Smooth muscle cell (in vitro differentiated cells): ENCODE results near the gene SLC25A47. TPM values are rescaled to one million over a fixed set of nuclear protein-coding genes. Genes with fewer than 3 reads are reported as not detected.
"Not testable (repeated sequence)": the region's sequence is repeated elsewhere in the genome, so short reads cannot be mapped to it uniquely, and the experiment has no call there.

ENCODE experiments used
- DNase-seq: peaks from one replicate; lab custom pipeline; 2025; ENCODE audit not compliant: unreplicated experiment; lab: John Stamatoyannopoulos, UW
- H2AFZ ChIP-seq: fragments of 200-600 bp; sonication (generic); 2 replicates; pipeline ENCODE4 v1.6.0; 2016; ENCODE audit warnings: antibody characterized with exemption, low read depth, mild to moderate bottlenecking
- H3F3A ChIP-seq: fragments of 200-600 bp; sonication (generic); 2 replicates; pipeline ENCODE4 v1.6.0; 2017; ENCODE audit warnings: antibody characterized with exemption, low read depth
- H3K27ac ChIP-seq: fragments of 200-600 bp; sonication (generic); 2 replicates; pipeline ENCODE4 v1.5.1; 2016; ENCODE audit warnings: low read depth, mild to moderate bottlenecking
- H3K27me3 ChIP-seq: fragments of 200-600 bp; sonication (generic); 2 replicates; pipeline ENCODE4 v1.6.1; 2016; ENCODE audit warnings: low read depth, mild to moderate bottlenecking
- H3K36me3 ChIP-seq: fragments of 200-600 bp; sonication (generic); 2 replicates; pipeline ENCODE4 v1.5.1; 2016; ENCODE audit warnings: low read depth
- H3K4me1 ChIP-seq: fragments of 200-600 bp; sonication (generic); 2 replicates; pipeline ENCODE4 v1.5.1; 2016; ENCODE audit warnings: low read depth
- H3K4me2 ChIP-seq: fragments of 200-600 bp; sonication (generic); 2 replicates; pipeline ENCODE4 v1.6.0; 2016; ENCODE audit warnings: mild to moderate bottlenecking
- H3K4me3 ChIP-seq: fragments of 200-600 bp; sonication (generic); 2 replicates; pipeline ENCODE4 v1.5.1; 2016; ENCODE audit warnings: mild to moderate bottlenecking
- H3K79me2 ChIP-seq: fragments of 200-600 bp; sonication (generic); 2 replicates; pipeline ENCODE4 v1.6.0; 2016; ENCODE audit warnings: low read depth, mild to moderate bottlenecking
- H3K9ac ChIP-seq: fragments of 200-600 bp; sonication (generic); 2 replicates; pipeline ENCODE4 v1.6.0; 2016; ENCODE audit warnings: low read depth
- H3K9me3 ChIP-seq: fragments of 200-600 bp; sonication (generic); replicated peaks from 2 replicates; pipeline ENCODE4 v1.5.1; 2016; ENCODE audit warnings: low read depth
- H4K20me1 ChIP-seq: fragments of 200-600 bp; sonication (generic); 2 replicates; pipeline ENCODE4 v1.6.0; 2016; ENCODE audit warnings: low read depth
- WGBS: methylation state at CpG from one replicate; pipeline ENCODE4 v1.1.7; 2016; ENCODE audit warnings: low lambda C conversion rate; 5-methylcytosine and 5-hydroxymethylcytosine counted together
- polyA plus RNA-seq: library from polyadenylated mRNA; unstranded; fragments of >200 nt; fragmentation: Nextera tagmentation; extraction: Ambion mirVana; gene quantifications from 2 replicates; pipeline ENCODE4 v1.2.1, GENCODE V29; 2016
- total RNA-seq: library from RNA; depleted of rRNA; stranded (reverse); fragments of >200 nt; gene quantifications from 2 replicates; pipeline ENCODE4 v1.2.3, GENCODE V29; 2014
- TF ChIP-seq, protein P1 (sequence below): fragments of 200-600 bp; sonication (generic); IDR thresholded peaks from 2 replicates; pipeline ENCODE4 v1.5.1; 2017; ENCODE audit warnings: borderline replicate concordance, mild to moderate bottlenecking, antibody characterized with exemption; ENCODE audit not compliant: insufficient read depth, poor library complexity, severe bottlenecking

SLC25A47 gene
- total and polyA plus RNA-seq, 2 experiments from 2014 or later, result not detected

DNA sequence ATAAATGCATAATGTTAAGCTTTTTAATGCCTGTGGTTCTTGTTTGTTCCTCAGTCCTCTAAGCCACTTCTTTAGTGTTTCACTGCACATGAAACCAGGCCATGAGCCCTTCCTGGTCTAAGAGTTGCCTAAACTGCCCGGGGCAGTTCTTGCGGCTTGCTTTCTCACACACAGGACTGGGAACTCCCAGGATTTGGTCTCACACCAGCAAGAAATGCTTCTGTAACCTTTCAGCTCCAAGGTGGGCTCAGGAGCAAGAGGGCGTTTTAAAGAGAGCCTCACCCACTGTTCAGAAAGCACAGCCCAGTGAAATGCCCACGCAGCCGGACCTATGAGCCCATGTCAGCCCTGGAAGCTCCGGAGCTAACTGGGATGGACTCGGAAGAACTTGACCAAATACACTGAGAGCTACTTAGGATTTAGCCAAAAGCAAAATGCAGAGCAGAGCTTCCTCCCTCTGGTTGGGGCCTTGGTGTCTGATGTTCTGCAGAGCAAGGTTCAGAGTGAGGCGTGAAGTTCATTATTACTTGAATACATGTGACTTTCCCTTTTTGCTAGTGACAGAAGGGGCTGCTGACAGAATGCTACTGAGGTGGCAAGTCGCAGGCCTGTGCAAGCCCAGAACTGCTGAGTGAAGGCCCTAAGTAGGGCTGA is 40.2 kb upstream of the SLC25A47 start:
- no peaks in the 10 kb centered on the region for H3K9me3 ChIP-seq
- peaks cover 35% of the 10 kb centered on the region for H3K79me2 ChIP-seq
- no peak for DNase-seq
- H3K27me3 ChIP-seq, result no peaks in the 10 kb centered on the region
- WGBS, result 84% methylated on average over 9 of the region's 9 CpGs
- H3K36me3 ChIP-seq, result no peaks in the 10 kb centered on the region
- peaks cover 62% of the 10 kb centered on the region for H4K20me1 ChIP-seq
- no peak overlapping the region for H2AFZ ChIP-seq
- H3F3A ChIP-seq, result peaks cover 28% of the 10 kb centered on the region
- no peak overlapping the region for H3K4me2 ChIP-seq
- H3K27ac ChIP-seq, result peak overlapping the region; percentile 10
- H3K4me1 ChIP-seq, result peaks cover 8% of the 10 kb centered on the region
- TF ChIP-seq, protein P1, sequence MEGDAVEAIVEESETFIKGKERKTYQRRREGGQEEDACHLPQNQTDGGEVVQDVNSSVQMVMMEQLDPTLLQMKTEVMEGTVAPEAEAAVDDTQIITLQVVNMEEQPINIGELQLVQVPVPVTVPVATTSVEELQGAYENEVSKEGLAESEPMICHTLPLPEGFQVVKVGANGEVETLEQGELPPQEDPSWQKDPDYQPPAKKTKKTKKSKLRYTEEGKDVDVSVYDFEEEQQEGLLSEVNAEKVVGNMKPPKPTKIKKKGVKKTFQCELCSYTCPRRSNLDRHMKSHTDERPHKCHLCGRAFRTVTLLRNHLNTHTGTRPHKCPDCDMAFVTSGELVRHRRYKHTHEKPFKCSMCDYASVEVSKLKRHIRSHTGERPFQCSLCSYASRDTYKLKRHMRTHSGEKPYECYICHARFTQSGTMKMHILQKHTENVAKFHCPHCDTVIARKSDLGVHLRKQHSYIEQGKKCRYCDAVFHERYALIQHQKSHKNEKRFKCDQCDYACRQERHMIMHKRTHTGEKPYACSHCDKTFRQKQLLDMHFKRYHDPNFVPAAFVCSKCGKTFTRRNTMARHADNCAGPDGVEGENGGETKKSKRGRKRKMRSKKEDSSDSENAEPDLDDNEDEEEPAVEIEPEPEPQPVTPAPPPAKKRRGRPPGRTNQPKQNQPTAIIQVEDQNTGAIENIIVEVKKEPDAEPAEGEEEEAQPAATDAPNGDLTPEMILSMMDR, result no peak
- no peak overlapping the region for H3K9ac ChIP-seq
- H3K4me3 ChIP-seq, result no peak overlapping the region

DNA sequence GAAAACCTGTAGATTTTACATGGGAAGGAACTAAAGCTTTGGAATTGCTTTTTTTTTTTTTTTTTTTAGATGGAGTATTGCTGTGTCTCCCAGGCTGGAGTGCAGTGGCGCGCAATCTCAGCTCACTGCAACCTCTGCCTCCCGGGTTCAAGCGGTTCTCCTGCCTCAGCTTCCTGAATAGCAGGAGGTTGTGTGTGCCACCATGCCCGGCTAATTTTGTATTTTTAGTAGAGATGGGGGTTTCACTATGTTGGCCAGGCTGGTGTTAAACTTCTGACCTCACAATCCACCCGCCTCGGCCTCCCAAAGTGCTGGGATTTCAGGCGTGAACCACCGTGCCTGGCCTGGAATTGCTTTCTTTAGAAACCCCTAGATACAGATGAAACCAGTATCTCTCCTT is 39.7 kb upstream of the SLC25A47 start:
- WGBS, result 96% methylated on average over 9 of the region's 9 CpGs
- H3K4me2 ChIP-seq, H3K27me3 ChIP-seq, H3K4me1 ChIP-seq, H3K4me3 ChIP-seq, DNase-seq, H2AFZ ChIP-seq, H3K9ac ChIP-seq, H3K9me3 ChIP-seq, H3K36me3 ChIP-seq: not testable (repeated sequence)
- peak overlapping the region; percentile 10 for H3K27ac ChIP-seq
- peaks cover 27% of the 10 kb centered on the region for H3F3A ChIP-seq
- H3K79me2 ChIP-seq, result peaks cover 30% of the 10 kb centered on the region
- peaks cover 57% of the 10 kb centered on the region for H4K20me1 ChIP-seq

DNA sequence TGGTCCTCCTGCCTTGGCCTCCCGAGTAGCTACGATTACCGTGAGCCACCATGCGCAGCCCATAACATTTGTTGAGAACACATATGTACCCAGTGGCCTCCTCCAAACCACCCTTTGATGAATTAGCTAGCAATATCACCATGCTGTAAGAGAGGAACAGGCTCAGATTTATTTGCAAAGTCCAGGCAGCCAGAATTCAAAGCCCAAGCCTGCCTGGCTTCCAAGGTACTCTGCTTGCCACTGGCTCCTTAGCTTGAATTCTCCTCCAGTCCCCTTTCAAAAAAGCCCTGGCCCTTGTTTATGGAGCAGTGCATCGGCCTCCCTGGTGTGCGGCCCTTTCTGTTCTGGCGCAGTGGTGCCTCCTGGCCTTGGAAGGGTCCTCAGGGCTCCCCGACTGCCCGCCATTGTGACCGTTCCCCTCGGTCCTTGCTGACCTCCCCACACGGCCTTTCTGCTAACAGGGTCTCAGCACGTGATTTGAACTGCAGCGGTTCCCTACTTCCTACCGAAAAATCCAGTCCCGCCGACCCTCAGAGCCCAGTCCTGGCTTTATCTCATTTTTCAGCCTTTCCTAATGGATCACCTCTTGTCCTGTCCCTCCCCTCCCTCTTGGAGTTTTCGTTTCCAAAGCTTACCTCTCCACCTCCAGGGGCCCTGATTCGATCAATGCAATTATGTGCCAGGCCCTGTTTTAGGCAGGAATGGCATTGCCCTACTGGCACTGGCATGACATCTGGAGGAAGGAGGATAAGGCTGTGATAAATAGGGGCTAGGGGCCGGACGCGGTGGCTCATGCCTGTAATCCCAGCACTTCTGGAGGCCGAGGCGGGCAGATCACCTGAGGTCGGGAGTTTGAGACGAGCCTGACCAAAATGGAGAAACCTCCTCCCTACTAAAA is 38.9 kb upstream of the SLC25A47 start:
- peak overlapping the region; percentile 82 for H3K9ac ChIP-seq
- no peak for DNase-seq
- no peak overlapping the region for H3K27ac ChIP-seq
- no peak overlapping the region for H2AFZ ChIP-seq
- H3K4me1 ChIP-seq, result peaks cover 1% of the 10 kb centered on the region
- peaks cover 49% of the 10 kb centered on the region for H4K20me1 ChIP-seq
- no peaks in the 10 kb centered on the region for H3K36me3 ChIP-seq
- WGBS, result 76% methylated on average over 26 of the region's 26 CpGs
- H3K9me3 ChIP-seq, result no peaks in the 10 kb centered on the region
- peak overlapping the region; percentile 98 for H3K4me2 ChIP-seq
- peaks cover 24% of the 10 kb centered on the region for H3K79me2 ChIP-seq
- peak overlapping the region; percentile 85 for H3K4me3 ChIP-seq
- H3F3A ChIP-seq, result peaks cover 24% of the 10 kb centered on the region
- TF ChIP-seq, protein P1, result no peak
- no peaks in the 10 kb centered on the region for H3K27me3 ChIP-seq
